Colonic mucosa (tissue), 4 donors: ENCODE data around the gene RTN4RL2. TPM values are rescaled to one million over a fixed set of nuclear protein-coding genes. Genes with fewer than 3 reads are reported as not detected.

Source experiments
- DNase-seq: peaks from one replicate; pipeline ENCODE4 v3.0.0-alpha.2; 2020
- H3K27ac ChIP-seq: fragments of 200-600 bp; one replicate; pipeline ENCODE4 v1.8.0; 2021
- H3K27me3 ChIP-seq: fragments of 200-600 bp; one replicate; pipeline ENCODE4 v1.8.0; 2021
- H3K36me3 ChIP-seq: fragments of 200-600 bp; one replicate; pipeline ENCODE4 v1.8.0; 2021
- H3K4me1 ChIP-seq: fragments of 200-600 bp; one replicate; pipeline ENCODE4 v1.8.0; 2021; ENCODE audit warnings: mild to moderate bottlenecking
- H3K4me3 ChIP-seq: fragments of 200-600 bp; one replicate; pipeline ENCODE4 v1.8.0; 2021
- H3K9ac ChIP-seq, 2 donors: one replicate each; pipeline ENCODE4 v1.7.0; 2013; ENCODE audit warnings: control low read depth in 2 of 2, low read depth in 2 of 2, low read length in 2 of 2
- H3K9me3 ChIP-seq: fragments of 200-600 bp; one replicate; pipeline ENCODE4 v1.8.0; 2021
- CTCF ChIP-seq: fragments of 200-600 bp; IDR thresholded peaks from one replicate; pipeline ENCODE4 v1.8.0; 2022; ENCODE audit warnings: antibody characterized with exemption, mild to moderate bottlenecking
- intact Hi-C: fragments of 100-400 bp; cut with DNase I; formaldehyde crosslinking; loops from one replicate; pipeline ENCODE4 v1.14.1; 2022
- total RNA-seq, 2 donors: library from RNA; stranded (reverse); fragmentation: NEBNext Ultra II Directional in 1 of 2; extraction: Animal tissue kit (Norgen Biotek cat#: 25700) in 1 of 2; gene quantifications; one replicate each; pipeline ENCODE4 v1.2.1, GENCODE V29; 2021
- donor health status: healthy.
- donor health status: DM: no; HTN: no; CAD: no.
- donor health status: DM: no; HTN: no; CAD: no.

RTN4RL2 gene
- total RNA-seq, 2 donors from 2014 or later: 0.54 to 0.82 TPM

GRCh38 chr11:57490456-57491248 is 30.3 kb downstream of the RTN4RL2 start:
- no peak for TF ChIP-seq CTCF
- Histone ChIP-seq H3K9me3 (no peaks in the 10 kb centered on the region), H3K27ac (no peak overlapping the region), H3K4me1 (no peaks in the 10 kb centered on the region), H3K4me3 (no peak overlapping the region), H3K27me3 (no peaks in the 10 kb centered on the region), H3K36me3 (no peaks in the 10 kb centered on the region), H3K9ac (no peak overlapping the region)
- intact Hi-C loops: no loop called here
- no peak for DNase-seq

- intact Hi-C loops: no loop called here
- TF ChIP-seq CTCF: peak; percentile 59
- no peaks in the 10 kb centered on the region for H3K27me3 ChIP-seq
- H3K27ac ChIP-seq: no peak overlapping the region
- DNase-seq: peak; percentile 53
- no peaks in the 10 kb centered on the region for H3K9me3 ChIP-seq
- no peaks in the 10 kb centered on the region for H3K36me3 ChIP-seq
- H3K4me3 ChIP-seq: no peak overlapping the region
- H3K9ac ChIP-seq: no peak overlapping the region
- no peaks in the 10 kb centered on the region for H3K4me1 ChIP-seq
These were observed 31.2 kb downstream of the RTN4RL2 start for GRCh38 chr11:57491371-57492061.

GRCh38 chr11:57493507-57494503 is 33.5 kb downstream of the RTN4RL2 start:
- H3K36me3 ChIP-seq: no peaks in the 10 kb centered on the region
- intact Hi-C loops: loop anchor here (2.0 kb wide), 1 partner anchor 33 kb away; no protein-coding TSS in a partner anchor

GRCh38 chr11:57496109-57496820 is 35.9 kb downstream of the RTN4RL2 start:
- intact Hi-C loops: no loop called here
- peaks cover 5% of the 10 kb centered on the region for H3K4me1 ChIP-seq
- no peak overlapping the region for H3K4me3 ChIP-seq

More at GRCh38 chr11:57493507-57494503, 33.5 kb downstream of the RTN4RL2 start:
- DNase-seq: peak; percentile 65
- peak; percentile 96 for TF ChIP-seq CTCF
- Histone ChIP-seq H3K9ac (no peak overlapping the region), H3K9me3 (no peaks in the 10 kb centered on the region), H3K4me1 (no peaks in the 10 kb centered on the region), H3K27ac (no peak overlapping the region), H3K27me3 (no peaks in the 10 kb centered on the region), H3K4me3 (no peak overlapping the region)

More at GRCh38 chr11:57496109-57496820, 35.9 kb downstream of the RTN4RL2 start:
- Histone ChIP-seq H3K36me3 (no peaks in the 10 kb centered on the region), H3K9ac (no peak overlapping the region), H3K9me3 (no peaks in the 10 kb centered on the region), H3K27ac (no peak overlapping the region), H3K27me3 (no peaks in the 10 kb centered on the region)
- DNase-seq: no peak
- TF ChIP-seq CTCF: no peak
